Central memory CD4-positive, alpha-beta T cell (primary cell): ENCODE data around the gene CDK6.

Source experiments
- DNase-seq: peaks from one replicate; pipeline ENCODE4 v3.0.0; 2022

The CDK6 gene

GRCh38 chr7:92788559-92789183, 47.7 kb downstream of the CDK6 start:
- DNase-seq, result no peak

- no peak for DNase-seq
Observed at GRCh38 chr7:92785923-92786322, 50.5 kb downstream of the CDK6 start.

DNA sequence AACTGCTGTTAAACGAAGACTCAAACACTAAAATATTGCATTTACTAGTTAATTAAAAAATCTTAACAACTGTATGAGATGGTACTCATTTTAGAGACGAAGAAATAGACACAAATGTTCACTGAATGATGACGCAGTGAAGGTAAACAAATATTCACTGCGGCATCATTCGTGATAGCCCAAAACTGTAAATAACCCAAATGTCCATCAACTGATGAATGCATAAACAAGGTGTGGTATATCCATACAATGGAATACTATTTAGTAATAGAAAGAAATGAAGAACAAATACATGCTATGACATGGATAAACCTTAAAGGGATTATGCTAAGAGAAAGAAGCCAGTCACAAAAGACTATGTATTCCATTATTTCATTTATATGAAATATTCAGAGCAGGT, 51.4 kb downstream of the CDK6 start:
- DNase-seq, result no peak

DNA sequence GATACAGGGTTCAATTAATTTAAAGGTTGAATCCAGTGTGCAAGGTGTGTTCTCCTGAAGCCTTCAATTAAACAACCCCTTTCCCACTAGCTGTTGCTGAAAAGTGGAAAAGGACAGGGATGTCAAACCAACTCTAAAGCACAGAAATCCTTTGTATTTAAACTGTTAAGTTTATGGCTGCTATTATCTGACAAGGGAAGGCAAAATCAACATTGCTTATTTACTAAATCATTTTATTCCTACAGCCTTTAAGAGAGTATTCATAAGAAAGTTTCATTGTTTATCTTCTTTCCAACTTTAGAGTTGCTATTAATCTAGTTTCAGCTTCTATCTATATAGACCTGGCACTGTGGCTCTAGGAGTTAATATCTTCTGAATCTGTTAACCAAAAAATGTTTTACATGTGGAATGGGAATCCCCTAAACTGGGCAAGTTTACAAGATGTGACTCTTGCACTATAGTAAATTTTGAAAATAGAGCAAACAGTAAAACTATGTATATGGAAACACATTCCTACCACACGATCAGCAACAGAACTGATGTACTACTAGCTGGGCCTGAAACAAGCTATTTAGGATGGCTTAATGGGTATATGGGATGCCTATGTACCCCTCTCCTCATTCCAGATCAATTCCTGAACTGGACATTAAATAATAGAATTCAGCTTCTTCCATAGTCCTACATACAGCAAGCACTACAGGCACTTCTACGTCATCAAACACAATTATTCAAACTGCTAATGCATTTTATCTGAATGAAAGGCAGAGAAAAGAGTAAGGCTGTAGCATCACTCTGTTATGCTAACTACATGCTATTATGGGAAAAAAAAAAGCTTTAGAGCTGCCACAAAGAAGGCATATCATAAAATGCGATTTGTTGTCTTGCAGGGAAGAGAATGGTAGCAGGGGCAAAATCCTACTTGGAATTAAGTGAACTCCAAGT, 52.8 kb downstream of the CDK6 start:
- DNase-seq, result no peak

- DNase-seq, result no peak
Observed at GRCh38 chr7:92782855-92783254, 53.5 kb downstream of the CDK6 start.

DNA sequence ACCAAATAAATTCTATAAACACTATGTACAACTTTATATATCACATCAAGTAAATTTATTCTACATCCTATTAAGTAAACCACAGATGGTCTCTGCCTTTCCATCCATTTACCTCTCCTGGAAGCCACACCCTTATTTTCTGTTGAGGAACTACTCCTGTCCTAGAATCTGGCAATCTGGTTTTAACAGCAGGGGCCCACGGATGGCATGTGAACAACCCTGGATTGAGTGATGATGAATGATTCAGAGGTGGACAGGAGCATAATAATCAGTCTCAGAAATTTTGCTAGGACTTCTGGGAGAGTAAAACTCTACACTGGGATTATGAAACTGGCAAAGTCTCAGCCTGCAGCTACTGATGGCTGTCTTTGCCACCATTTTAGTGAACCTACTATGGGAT, 54.1 kb downstream of the CDK6 start:
- no peak for DNase-seq

DNA sequence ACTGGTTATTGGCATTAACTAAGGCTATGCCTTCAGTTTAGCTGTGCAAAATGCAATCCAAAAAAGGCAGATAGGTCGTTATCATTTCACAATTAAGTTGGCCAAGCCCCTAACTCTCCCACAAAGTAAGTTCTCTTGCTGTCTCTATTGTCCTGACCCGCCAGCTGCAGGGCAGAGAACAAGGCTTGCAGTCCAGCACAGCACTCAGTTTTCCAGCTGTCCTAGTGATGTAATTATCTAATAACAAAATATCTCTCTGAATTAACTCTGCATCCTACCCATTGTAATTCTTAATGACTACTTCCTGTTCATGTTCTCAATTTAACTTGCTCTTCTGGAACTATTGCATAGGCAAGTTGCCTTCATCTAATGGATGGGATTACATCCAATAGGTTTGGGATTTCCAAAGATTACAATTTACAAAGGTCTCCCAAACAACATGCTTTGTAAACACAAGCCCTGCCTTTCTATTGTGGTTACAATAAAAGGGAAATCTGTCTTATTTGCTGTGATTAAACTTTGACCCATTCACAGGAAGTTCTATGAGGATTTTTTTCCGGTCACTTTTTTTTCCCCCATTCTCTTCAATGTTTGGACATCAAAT, 55.2 kb downstream of the CDK6 start:
- no peak for DNase-seq

- no peak for DNase-seq
Observed at GRCh38 chr7:92778972-92779371, 57.4 kb downstream of the CDK6 start.

- no peak for DNase-seq
Observed at GRCh38 chr7:92777993-92778392, 58.4 kb downstream of the CDK6 start.

GRCh38 chr7:92773808-92774207, 62.6 kb downstream of the CDK6 start:
- DNase-seq, result no peak

DNA sequence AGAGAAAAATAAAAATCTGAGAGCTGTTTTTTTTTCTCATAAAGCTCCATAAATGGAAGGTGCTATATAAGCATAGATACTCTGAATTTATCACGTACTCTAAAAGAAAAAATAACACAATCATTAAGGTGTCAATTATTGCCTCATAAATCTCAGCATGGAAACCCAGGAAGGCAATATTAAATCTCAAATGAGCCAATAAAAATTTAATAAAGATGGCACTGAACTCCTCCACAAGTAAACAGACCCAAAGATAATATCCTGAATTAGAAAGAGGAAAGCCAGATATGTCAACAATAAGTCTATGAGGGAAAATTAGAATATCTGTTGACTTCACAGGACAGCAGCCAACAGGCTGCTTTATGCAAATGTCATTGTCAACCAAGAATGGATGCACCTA, 66.5 kb downstream of the CDK6 start:
- no peak for DNase-seq

- DNase-seq, result no peak
Observed at GRCh38 chr7:92769394-92769699, 67.0 kb downstream of the CDK6 start.

DNA sequence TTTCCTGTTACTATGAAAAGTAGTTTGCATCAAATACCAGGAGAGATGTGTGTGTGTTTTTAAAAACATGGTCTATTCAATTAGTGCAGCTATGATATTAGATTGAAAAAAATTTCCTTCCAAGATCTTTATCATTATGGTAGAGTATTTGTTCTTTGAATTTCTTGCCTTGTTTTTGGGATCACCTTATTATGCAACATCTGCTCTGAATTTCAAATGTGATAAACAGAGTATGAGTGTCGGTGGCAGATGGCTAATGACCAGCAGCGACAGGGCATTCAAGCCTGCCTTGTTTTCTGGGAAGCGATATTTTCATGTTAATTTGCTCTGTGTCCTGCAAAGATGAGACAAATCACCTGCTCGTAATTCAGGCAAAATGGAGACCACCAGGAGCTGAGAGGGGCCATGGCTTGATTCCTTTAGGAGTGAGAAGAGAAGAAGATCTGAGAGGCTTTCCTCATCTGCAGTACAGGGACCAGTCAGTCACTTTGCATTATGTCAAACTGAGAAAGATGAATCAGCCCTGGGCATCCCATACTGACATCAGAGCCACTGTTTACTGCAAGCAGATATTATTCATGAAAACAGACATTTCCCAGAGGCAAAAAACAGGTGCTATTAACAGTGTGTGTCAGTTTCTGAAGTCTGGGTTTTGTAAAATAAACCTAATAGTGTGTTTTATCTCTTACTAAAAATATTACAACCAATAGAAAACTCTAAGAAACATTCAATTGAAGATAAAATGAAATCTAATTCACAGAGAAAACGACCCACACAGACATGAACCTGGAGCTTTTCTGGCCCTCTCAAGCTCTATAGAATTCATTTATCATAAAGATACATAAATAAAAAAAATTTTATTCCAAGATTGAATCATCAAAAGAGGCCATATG, 67.6 kb downstream of the CDK6 start:
- DNase-seq, result no peak

GRCh38 chr7:92767437-92767836, 68.9 kb downstream of the CDK6 start:
- DNase-seq, result no peak

- DNase-seq, result no peak
Observed at GRCh38 chr7:92766461-92767003, 69.8 kb downstream of the CDK6 start.

DNA sequence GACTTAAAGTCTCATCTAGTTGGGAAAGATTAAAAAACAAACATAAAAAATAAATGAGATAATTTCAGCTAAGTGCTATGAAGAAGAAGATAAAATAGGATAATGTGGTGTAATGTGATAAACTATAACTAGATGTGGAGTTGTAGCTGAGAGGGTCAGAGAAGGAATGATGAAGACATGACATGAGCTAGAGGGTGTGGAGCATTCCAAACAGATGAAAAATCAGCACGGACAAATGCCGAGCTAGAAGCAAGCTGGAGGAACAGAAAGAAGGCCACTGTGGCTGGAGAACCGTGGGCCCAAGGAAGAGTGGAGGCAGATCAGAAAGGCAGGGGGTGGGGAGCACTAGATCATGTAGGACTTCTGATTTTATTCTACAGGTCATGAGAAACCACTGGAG, 70.6 kb downstream of the CDK6 start:
- DNase-seq, result no peak

DNA sequence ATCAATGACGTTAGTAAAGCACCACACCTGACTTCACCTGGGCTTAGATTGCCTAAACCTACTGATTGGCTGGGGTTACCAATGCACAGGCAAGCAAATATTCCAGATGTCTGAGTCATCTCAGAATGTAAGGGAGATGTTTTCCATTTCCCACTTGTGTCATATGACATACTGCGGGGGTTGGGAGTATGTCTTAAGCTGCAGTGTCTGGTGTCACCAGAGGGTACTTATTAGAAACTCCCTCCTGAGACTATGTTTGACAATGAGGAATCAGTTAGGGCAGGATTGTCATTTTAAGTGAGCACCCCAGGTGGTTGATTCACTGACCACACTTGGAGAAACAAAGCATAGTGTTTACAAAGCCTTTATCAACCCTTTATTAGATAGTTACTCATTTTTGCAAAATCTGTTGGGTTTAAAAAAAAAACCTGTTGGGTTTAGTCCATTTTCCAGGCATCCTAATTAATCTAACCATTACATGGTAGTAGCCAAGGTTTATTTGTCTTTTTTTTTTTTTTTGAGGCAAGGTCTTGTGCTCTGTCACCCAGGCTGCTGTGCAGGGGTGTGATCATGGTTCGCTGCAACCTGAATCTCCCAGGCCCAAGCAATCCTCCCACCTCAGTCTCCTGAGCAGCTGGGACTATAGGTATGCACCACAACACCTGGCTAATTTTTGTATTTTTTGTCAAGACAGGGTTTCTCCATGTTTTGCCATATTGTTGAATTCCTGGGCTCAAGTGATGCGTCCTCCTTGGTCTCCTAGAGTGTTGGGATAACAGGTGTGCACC, 72.5 kb downstream of the CDK6 start:
- DNase-seq, result no peak

GRCh38 chr7:92762851-92763250, 73.5 kb downstream of the CDK6 start:
- DNase-seq, result no peak

DNA sequence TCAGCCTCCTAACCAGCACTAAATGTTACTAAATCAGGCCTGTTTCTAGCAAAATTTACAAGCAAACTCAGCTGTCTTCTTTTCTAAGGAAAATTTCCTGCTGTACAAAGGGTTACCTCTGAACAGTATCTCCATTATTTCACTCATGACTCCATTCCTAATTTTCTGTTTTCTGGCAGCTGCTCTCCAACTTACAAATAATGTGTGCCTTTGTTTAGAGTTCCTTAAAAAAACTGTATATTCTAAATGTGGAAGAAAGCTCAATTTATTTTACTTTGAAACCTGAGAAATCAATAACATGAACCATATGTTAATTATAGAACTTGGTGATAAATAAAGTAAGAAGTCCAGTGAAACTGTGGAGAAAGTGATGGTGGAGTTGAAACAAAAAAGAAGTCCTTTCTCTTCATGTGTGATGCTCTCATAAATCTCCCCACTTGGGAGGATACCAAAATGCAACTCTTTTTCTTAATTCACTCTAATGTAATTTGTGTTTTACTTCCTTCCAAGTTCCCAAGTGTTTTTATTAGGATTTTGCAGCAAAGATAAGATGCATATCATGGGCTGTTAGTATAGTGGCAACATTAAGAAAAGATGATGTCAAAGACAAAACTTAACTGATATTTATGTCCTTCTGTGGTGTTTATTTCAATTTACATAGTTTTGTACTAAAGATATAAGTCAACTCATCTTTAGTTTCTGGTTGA, 74.8 kb downstream of the CDK6 start:
- DNase-seq, result no peak

- no peak for DNase-seq
Observed at GRCh38 chr7:92758796-92759431, 77.5 kb downstream of the CDK6 start.
